ENCODE results near the gene NLRC5. TPM values are rescaled to one million over a fixed set of nuclear protein-coding genes. Genes with fewer than 3 reads are reported as not detected.

NLRC5 gene
- total and polyA plus RNA-seq, 2 donors (not counting 3 experiments of a cell fraction or from before 2014, with no cell fraction given): 7.4 to 26.3 TPM

DNA sequence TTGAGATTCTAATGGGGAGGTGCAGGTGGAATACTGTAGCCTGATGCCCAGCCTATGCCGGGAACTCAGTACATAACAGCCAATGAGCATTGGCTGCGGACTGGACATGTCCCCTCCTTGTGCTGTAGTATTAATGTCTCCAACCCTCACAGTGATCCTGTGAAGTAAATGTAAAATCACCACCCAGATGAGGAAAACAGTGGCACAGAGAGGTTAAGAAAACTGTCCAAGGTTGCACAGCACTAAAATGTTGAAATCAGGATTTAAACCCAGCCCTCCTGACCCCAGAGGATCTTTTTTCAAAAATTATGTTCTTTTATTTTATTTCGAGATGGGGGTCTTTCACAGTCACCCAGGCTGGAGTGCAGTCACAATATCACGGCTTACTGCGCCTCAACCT, 7.9 kb downstream of the NLRC5 start:
- TF ChIP-seq FOS (IDR thresholded peaks at IDR 0.05; ENCODE audit: borderline replicate concordance, insufficient read depth, low read length): no peak
- TF ChIP-seq, protein P1, sequence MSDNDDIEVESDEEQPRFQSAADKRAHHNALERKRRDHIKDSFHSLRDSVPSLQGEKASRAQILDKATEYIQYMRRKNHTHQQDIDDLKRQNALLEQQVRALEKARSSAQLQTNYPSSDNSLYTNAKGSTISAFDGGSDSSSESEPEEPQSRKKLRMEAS (IDR thresholded peaks at IDR 0.05; ENCODE audit: insufficient read depth, insufficient read length): no peak
- TF ChIP-seq JUN (IDR thresholded peaks at IDR 0.05; ENCODE audit: borderline replicate concordance, insufficient read depth, insufficient read length, low read depth): no peak
- TF ChIP-seq POLR2A (IDR thresholded peaks at IDR 0.05; ENCODE audit: low read depth, low read length): no peak
- no peak for TF ChIP-seq GATA2 (IDR thresholded peaks at IDR 0.05; ENCODE audit: insufficient read depth, insufficient read length, low read depth, low read length)
- TF ChIP-seq POLR2AphosphoS5 (IDR thresholded peaks at IDR 0.05; ENCODE audit: insufficient read depth, low read depth, low read length): no peak
- TF ChIP-seq EZH2 (IDR thresholded peaks at IDR 0.05; ENCODE audit: borderline replicate concordance, low read depth, low read length, severe bottlenecking): no peak
- dilution Hi-C loops (cut with MboI; ENCODE audit: extremely low pct_ligation_motif_present, low sequenced_read_pairs) (no loop called here), intact Hi-C loops (cut with micrococcal nuclease) (no loop called here)
- CTCF ChIA-PET: no interaction called here
- Histone ChIP-seq H3K9me1 (replicated peaks; ENCODE audit: control insufficient read depth, extremely low read depth, insufficient read depth, low read length) (no peaks in the 10 kb centered on the region), H3K79me2 (ENCODE audit: control insufficient read depth, insufficient read depth, low read length) (no peaks in the 10 kb centered on the region), H3K27me3 (ENCODE audit: control insufficient read depth in 2 of 2, insufficient read depth in 2 of 2, low read length in 2 of 2) (no peaks in the 10 kb centered on the region), H3K4me1 (ENCODE audit: control insufficient read depth, extremely low read depth, insufficient read depth, low read length) (peaks cover 14% of the 10 kb centered on the region), H3K36me3 (ENCODE audit: control insufficient read depth in 2 of 2, extremely low read depth in 1 of 2, insufficient read depth in 2 of 2, low read length in 2 of 2) (no peaks in the 10 kb centered on the region), H3K4me2 (ENCODE audit: insufficient read depth, low read length) (no peak overlapping the region), H3K9me3 (replicated peaks; ENCODE audit: control insufficient read depth, insufficient read depth, low read length) (no peaks in the 10 kb centered on the region), H3K9ac (replicated peaks; ENCODE audit: extremely low read depth, insufficient read depth, low read length) (no peak overlapping the region), H3K4me3 (replicated peaks in 1 of 3; ENCODE audit: insufficient read depth in 1 of 3, low read depth in 1 of 3, low read length in 3 of 3) (no peak overlapping the region), H4K20me1 (replicated peaks; ENCODE audit: control insufficient read depth, extremely low read depth, insufficient read depth, low read length) (no peaks in the 10 kb centered on the region), H3K27ac (ENCODE audit: insufficient read depth, low read depth, low read length) (no peak overlapping the region), H2AFZ (ENCODE audit: low read depth, low read length) (no peak overlapping the region)
- POLR2A ChIA-PET: interaction anchor here (1.4 kb wide), 1 partner anchor 8 kb away, joined by 5 read pairs; the partner anchor contains the start of gene NLRC5
- FAIRE-seq: no peak
- no peak for DNase-seq (ENCODE audit: low read depth, low spot score)
- BruUV-seq (replicated peaks): no TSS peak

- BruUV-seq (replicated peaks): no TSS peak
- H3K27me3 ChIP-seq (ENCODE audit: control insufficient read depth in 2 of 2, insufficient read depth in 2 of 2, low read length in 2 of 2): no peaks in the 10 kb centered on the region
Observed at GRCh38 chr16:56997931-56998330, 8.6 kb downstream of the NLRC5 start.

More at GRCh38 chr16:56997931-56998330, 8.6 kb downstream of the NLRC5 start:
- Histone ChIP-seq H2AFZ (ENCODE audit: low read depth, low read length) (no peak overlapping the region), H3K36me3 (ENCODE audit: control insufficient read depth in 2 of 2, extremely low read depth in 1 of 2, insufficient read depth in 2 of 2, low read length in 2 of 2) (no peaks in the 10 kb centered on the region), H3K9me3 (replicated peaks; ENCODE audit: control insufficient read depth, insufficient read depth, low read length) (no peaks in the 10 kb centered on the region), H3K9me1 (replicated peaks; ENCODE audit: control insufficient read depth, extremely low read depth, insufficient read depth, low read length) (no peaks in the 10 kb centered on the region), H3K79me2 (ENCODE audit: control insufficient read depth, insufficient read depth, low read length) (no peaks in the 10 kb centered on the region), H3K4me1 (ENCODE audit: control insufficient read depth, extremely low read depth, insufficient read depth, low read length) (peaks cover 14% of the 10 kb centered on the region), H3K9ac (replicated peaks; ENCODE audit: extremely low read depth, insufficient read depth, low read length) (no peak overlapping the region), H3K4me2 (ENCODE audit: insufficient read depth, low read length) (no peak overlapping the region), H3K27ac (ENCODE audit: insufficient read depth, low read depth, low read length) (no peak overlapping the region), H4K20me1 (replicated peaks; ENCODE audit: control insufficient read depth, extremely low read depth, insufficient read depth, low read length) (no peaks in the 10 kb centered on the region), H3K4me3 (replicated peaks in 1 of 3; ENCODE audit: insufficient read depth in 1 of 3, low read depth in 1 of 3, low read length in 3 of 3) (no peak overlapping the region)
- no peak for TF ChIP-seq MYC (IDR thresholded peaks at IDR 0.05; ENCODE audit: low read depth, low read length)
- TF ChIP-seq, protein P2, sequence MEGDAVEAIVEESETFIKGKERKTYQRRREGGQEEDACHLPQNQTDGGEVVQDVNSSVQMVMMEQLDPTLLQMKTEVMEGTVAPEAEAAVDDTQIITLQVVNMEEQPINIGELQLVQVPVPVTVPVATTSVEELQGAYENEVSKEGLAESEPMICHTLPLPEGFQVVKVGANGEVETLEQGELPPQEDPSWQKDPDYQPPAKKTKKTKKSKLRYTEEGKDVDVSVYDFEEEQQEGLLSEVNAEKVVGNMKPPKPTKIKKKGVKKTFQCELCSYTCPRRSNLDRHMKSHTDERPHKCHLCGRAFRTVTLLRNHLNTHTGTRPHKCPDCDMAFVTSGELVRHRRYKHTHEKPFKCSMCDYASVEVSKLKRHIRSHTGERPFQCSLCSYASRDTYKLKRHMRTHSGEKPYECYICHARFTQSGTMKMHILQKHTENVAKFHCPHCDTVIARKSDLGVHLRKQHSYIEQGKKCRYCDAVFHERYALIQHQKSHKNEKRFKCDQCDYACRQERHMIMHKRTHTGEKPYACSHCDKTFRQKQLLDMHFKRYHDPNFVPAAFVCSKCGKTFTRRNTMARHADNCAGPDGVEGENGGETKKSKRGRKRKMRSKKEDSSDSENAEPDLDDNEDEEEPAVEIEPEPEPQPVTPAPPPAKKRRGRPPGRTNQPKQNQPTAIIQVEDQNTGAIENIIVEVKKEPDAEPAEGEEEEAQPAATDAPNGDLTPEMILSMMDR (IDR thresholded peaks at IDR 0.05; ENCODE audit: extremely low read depth in 1 of 2, insufficient read depth in 1 of 2, low read depth in 1 of 2, low read length in 2 of 2): no peak
- no peak for TF ChIP-seq JUN (IDR thresholded peaks at IDR 0.05; ENCODE audit: borderline replicate concordance, insufficient read depth, insufficient read length, low read depth)
- TF ChIP-seq POLR2AphosphoS5 (IDR thresholded peaks at IDR 0.05; ENCODE audit: insufficient read depth, low read depth, low read length): no peak
- TF ChIP-seq EZH2 (IDR thresholded peaks at IDR 0.05; ENCODE audit: borderline replicate concordance, low read depth, low read length, severe bottlenecking): no peak
- TF ChIP-seq GATA2 (IDR thresholded peaks at IDR 0.05; ENCODE audit: insufficient read depth, insufficient read length, low read depth, low read length): no peak
- TF ChIP-seq POLR2A (IDR thresholded peaks at IDR 0.05; ENCODE audit: low read depth, low read length): no peak
- TF ChIP-seq, protein P1 (IDR thresholded peaks at IDR 0.05; ENCODE audit: insufficient read depth, insufficient read length): no peak
- TF ChIP-seq FOS (IDR thresholded peaks at IDR 0.05; ENCODE audit: borderline replicate concordance, insufficient read depth, low read length): no peak
- intact Hi-C loops (cut with micrococcal nuclease) (no loop called here), dilution Hi-C loops (cut with MboI; ENCODE audit: extremely low pct_ligation_motif_present, low sequenced_read_pairs) (no loop called here)
- CTCF ChIA-PET: interaction anchor here (0.7 kb wide), 1 partner anchor 34 kb away, joined by 4 read pairs; no protein-coding TSS in a partner anchor
- DNase-seq (ENCODE audit: low read depth, low spot score) (no peak), FAIRE-seq (no peak)
- POLR2A ChIA-PET: interaction anchor here (1.4 kb wide), 1 partner anchor 9 kb away, joined by 5 read pairs; the partner anchor contains the start of gene NLRC5

Measured in endothelial cell of umbilical vein (primary cell).